Endodermal cell (in vitro differentiated cells): ENCODE measurements around the gene SLC7A4. TPM values are rescaled to one million over a fixed set of nuclear protein-coding genes. Genes with fewer than 3 reads are reported as not detected.

Experiments used
- DNase-seq: peaks from one replicate; pipeline ENCODE4 v3.0.0-alpha.2; 2017
- H3K27ac ChIP-seq: 2 replicates; pipeline ENCODE4 v1.5.1; 2013; ENCODE audit warnings: mild to moderate bottlenecking, low read depth, low read length, moderate library complexity
- H3K27me3 ChIP-seq: 2 replicates; pipeline ENCODE4 v1.6.1; 2013; ENCODE audit warnings: mild to moderate bottlenecking, low read length, moderate library complexity; ENCODE audit not compliant: insufficient read depth, control insufficient read depth, poor library complexity, severe bottlenecking
- H3K36me3 ChIP-seq: 2 replicates; pipeline ENCODE4 v1.7.0; 2013; ENCODE audit warnings: mild to moderate bottlenecking, low read length, moderate library complexity; ENCODE audit not compliant: control insufficient read depth, insufficient read depth
- H3K4me1 ChIP-seq: one replicate; pipeline ENCODE4 v1.7.0; 2013; ENCODE audit warnings: low read length; ENCODE audit not compliant: control insufficient read depth, insufficient read depth
- H3K4me3 ChIP-seq: 2 replicates; pipeline ENCODE4 v1.5.1; 2013; ENCODE audit warnings: mild to moderate bottlenecking, low read length, moderate library complexity
- H3K9ac ChIP-seq: 2 replicates; pipeline ENCODE4 v1.6.1; 2013; ENCODE audit warnings: mild to moderate bottlenecking, low read length, moderate library complexity; ENCODE audit not compliant: poor library complexity, severe bottlenecking; ENCODE audit errors: extremely low read depth
- H3K9me3 ChIP-seq: 2 replicates; pipeline ENCODE4 v1.6.1; 2013; ENCODE audit warnings: mild to moderate bottlenecking, low read length, moderate library complexity; ENCODE audit not compliant: control insufficient read depth
- H3K27ac Mint-ChIP-seq: 2 replicates; pipeline ENCODE4 v1.8.0; 2020; ENCODE audit warnings: mixed read lengths
- H3K27me3 Mint-ChIP-seq: 2 replicates; pipeline ENCODE4 v1.8.0; 2021; ENCODE audit warnings: mild to moderate bottlenecking, mixed read lengths; ENCODE audit not compliant: insufficient read depth
- H3K36me3 Mint-ChIP-seq: 2 replicates; pipeline ENCODE4 v1.8.0; 2020; ENCODE audit warnings: low read depth, mixed read lengths
- H3K4me1 Mint-ChIP-seq: 2 replicates; pipeline ENCODE4 v1.8.0; 2020; ENCODE audit warnings: mixed read lengths
- H3K4me3 Mint-ChIP-seq: 2 replicates; pipeline ENCODE4 v1.8.0; 2020; ENCODE audit warnings: mild to moderate bottlenecking, moderate library complexity, mixed read lengths
- H3K9me3 Mint-ChIP-seq: 2 replicates; pipeline ENCODE4 v1.8.0; 2020; ENCODE audit warnings: mild to moderate bottlenecking, mixed read lengths
- CTCF ChIP-seq: fragments of 200-600 bp; sonication (generic); conservative IDR thresholded peaks from 2 replicates; pipeline ENCODE4 v1.5.0; 2021; ENCODE audit warnings: antibody characterized with exemption, mild to moderate bottlenecking
- WGBS, 2 experiments: methylation state at CpG; one replicate each; pipeline versions ENCODE4 v1.1.5 to v1.1.7; 2013; ENCODE audit warnings: missing lambda C conversion rate in 2 of 2, mixed read lengths in 1 of 2; ENCODE audit not compliant: insufficient coverage in 1 of 2, insufficient read length in 1 of 2; 5-methylcytosine and 5-hydroxymethylcytosine counted together
- total RNA-seq, 2 donors: library from RNA; stranded (reverse); fragmentation: NEBNext Ultra II Directional in 1 of 2; extraction: Animal tissue kit (Norgen Biotek cat#: 25700) in 1 of 2; gene quantifications; 2 replicates in 1 of 2; 3 replicates in 1 of 2; pipeline ENCODE4 v1.2.1, GENCODE V29; 2021

SLC7A4 gene
- total RNA-seq, 2 donors from 2014 or later: 0.33 to 0.49 TPM

- H3K36me3 Mint-ChIP-seq: peaks cover 10% of the 10 kb centered on the region
- H3K27me3 Mint-ChIP-seq: no peaks in the 10 kb centered on the region
- Histone ChIP-seq H3K27ac (no peak overlapping the region), H3K9me3 (no peaks in the 10 kb centered on the region), H3K4me1 (peaks cover 11% of the 10 kb centered on the region), H3K4me3 (no peak overlapping the region), H3K9ac (no peak overlapping the region), H3K36me3 (peaks cover under 1% of the 10 kb centered on the region), H3K27me3 (no peaks in the 10 kb centered on the region)
- H3K27ac Mint-ChIP-seq: no peak overlapping the region
- H3K4me1 Mint-ChIP-seq: peaks cover 8% of the 10 kb centered on the region
- H3K4me3 Mint-ChIP-seq: no peak overlapping the region
- TF ChIP-seq CTCF: no peak
- H3K9me3 Mint-ChIP-seq: no peaks in the 10 kb centered on the region
- WGBS, 2 experiments: 95 to 99% methylated on average over 8 to 13 of the region's 13 CpGs
- DNase-seq: no peak
Measured at GRCh38 chr22:20997536-20998257, 34.7 kb downstream of the SLC7A4 start.

DNA sequence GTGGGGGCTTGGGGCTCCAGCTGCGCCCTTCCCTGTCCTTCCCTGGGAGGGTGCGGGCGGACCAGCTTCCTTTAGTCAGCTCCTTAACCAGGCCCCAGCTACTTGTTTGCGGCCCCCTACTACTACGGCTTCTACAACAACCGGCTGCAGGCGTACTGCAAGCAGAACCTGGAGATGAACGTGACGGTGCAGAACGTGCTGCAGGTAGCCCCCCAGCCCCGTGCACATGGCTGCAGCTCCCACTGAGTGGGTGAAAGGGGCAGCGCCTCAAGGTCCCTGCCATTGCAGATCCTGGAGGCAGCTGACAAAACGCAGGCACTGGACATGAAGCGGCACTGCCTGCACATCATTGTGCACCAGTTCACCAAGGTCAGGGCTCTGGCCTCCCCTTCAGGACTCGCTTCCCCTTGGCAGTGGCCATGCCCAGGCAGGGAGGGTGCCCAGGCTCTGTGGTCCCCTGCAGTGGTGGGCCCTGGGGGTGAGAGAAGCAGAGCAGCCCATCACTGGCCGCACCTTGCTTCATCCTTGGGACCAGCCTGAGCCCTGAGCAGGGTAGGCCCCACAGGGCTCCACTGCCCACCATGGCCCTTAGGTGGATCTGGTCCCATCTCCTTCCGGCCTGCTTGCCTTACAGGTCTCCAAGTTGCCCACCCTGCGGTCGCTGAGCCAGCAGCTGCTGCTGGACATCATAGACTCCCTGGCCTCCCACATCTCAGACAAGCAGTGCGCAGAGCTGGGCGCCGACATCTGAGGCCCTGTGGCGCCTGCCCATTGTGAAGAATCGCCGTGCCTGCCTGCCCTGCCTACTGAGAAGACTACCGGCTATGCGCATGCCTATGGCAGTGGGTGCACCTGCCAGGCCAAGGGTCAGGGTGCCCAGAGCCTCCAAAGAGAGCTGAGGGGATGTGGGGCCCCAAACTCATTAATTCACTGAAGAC lies 35.5 kb downstream of the SLC7A4 start:
- Histone ChIP-seq H3K27me3 (no peaks in the 10 kb centered on the region), H3K4me3 (no peak overlapping the region), H3K4me1 (peaks cover 11% of the 10 kb centered on the region), H3K9ac (no peak overlapping the region), H3K27ac (no peak overlapping the region), H3K9me3 (no peaks in the 10 kb centered on the region), H3K36me3 (peaks cover 7% of the 10 kb centered on the region)
- H3K36me3 Mint-ChIP-seq: peaks cover 10% of the 10 kb centered on the region
- no peaks in the 10 kb centered on the region for H3K27me3 Mint-ChIP-seq
- no peak for TF ChIP-seq CTCF
- 94 to 97% methylated on average over 18 to 27 of the region's 27 CpGs for WGBS, 2 experiments
- no peak for DNase-seq
- H3K27ac Mint-ChIP-seq: no peak overlapping the region
- H3K9me3 Mint-ChIP-seq: no peaks in the 10 kb centered on the region
- H3K4me3 Mint-ChIP-seq: no peak overlapping the region
- peaks cover 8% of the 10 kb centered on the region for H3K4me1 Mint-ChIP-seq

DNA sequence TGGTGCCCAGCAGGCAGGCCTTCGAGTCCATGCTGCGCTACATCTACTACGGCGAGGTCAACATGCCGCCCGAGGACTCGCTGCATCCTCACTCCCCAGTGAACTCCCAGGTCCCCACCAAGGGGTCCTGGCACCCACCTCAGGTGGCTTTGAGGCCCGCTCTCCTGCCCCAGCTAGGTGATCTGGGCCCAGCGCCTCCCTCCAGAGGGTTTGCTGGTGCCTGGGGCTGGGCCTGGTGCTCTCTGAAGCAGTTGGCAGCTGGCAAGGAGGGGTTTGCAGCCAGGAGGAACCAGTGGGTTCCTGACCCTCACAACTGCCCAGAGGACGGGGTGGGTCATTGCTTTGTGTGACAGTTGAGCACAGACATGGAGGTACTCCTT lies 36.3 kb downstream of the SLC7A4 start:
- H3K36me3 ChIP-seq: peaks cover 7% of the 10 kb centered on the region
- no peak for TF ChIP-seq CTCF
- no peaks in the 10 kb centered on the region for H3K27me3 ChIP-seq
- peaks cover 11% of the 10 kb centered on the region for H3K4me1 ChIP-seq
- no peak for DNase-seq
- no peak overlapping the region for H3K9ac ChIP-seq
- H3K9me3 ChIP-seq: no peaks in the 10 kb centered on the region
- H3K27ac ChIP-seq: no peak overlapping the region
- H3K4me1 Mint-ChIP-seq: peaks cover 6% of the 10 kb centered on the region
- H3K4me3 ChIP-seq: no peak overlapping the region
- H3K4me3 Mint-ChIP-seq: no peak overlapping the region
- H3K9me3 Mint-ChIP-seq: no peaks in the 10 kb centered on the region
- WGBS, 2 experiments: 93 to 98% methylated on average over 9 to 10 of the region's 10 CpGs
- H3K27me3 Mint-ChIP-seq: no peaks in the 10 kb centered on the region
- H3K36me3 Mint-ChIP-seq: peaks cover 12% of the 10 kb centered on the region
- H3K27ac Mint-ChIP-seq: no peak overlapping the region
